Peyer's patch (tissue), 4 donors: Measurements from ENCODE around the gene UPK2.

Experiments used
- CTCF ChIP-seq, 6 experiments: fragments of 450-650 bp in 4 of 6; fragments of 200-600 bp in 2 of 6; sonication (generic) in 1 of 6; IDR thresholded peaks; one replicate each; pipeline ENCODE4 v1.5.1; 2017 to 2019; ENCODE audit warnings: antibody characterized with exemption in 6 of 6, mild to moderate bottlenecking in 3 of 6, moderate library complexity in 1 of 6
- POLR2A ChIP-seq, 2 donors: fragments of 450-650 bp; IDR thresholded peaks; one replicate each; pipeline ENCODE4 v1.5.1; 2017; ENCODE audit warnings: antibody characterized with exemption in 2 of 2, mild to moderate bottlenecking in 2 of 2, moderate library complexity in 2 of 2

- TF ChIP-seq CTCF (IDR thresholded peaks at IDR 0.05) (no peak), POLR2A (IDR thresholded peaks at IDR 0.05) (no peak)
Measured at GRCh38 chr11:118957549-118957948, 1.5 kb downstream of the UPK2 start.
